HepG2 (cell line): ENCODE data around the gene CEBPA. TPM values are rescaled to one million over a fixed set of nuclear protein-coding genes. Genes with fewer than 3 reads are reported as not detected.

Experiments used
- ATF7-NPFF ChIP-seq: sonication (generic); formaldehyde crosslinking; IDR thresholded peaks from 2 replicates; pipeline ENCODE4 v1.8.1; 2023; ENCODE audit warnings: mild to moderate bottlenecking, low read depth, missing genetic modification reagents, moderate library complexity
- BRD4 ChIP-seq: sonication (generic); formaldehyde crosslinking; IDR thresholded peaks from 2 replicates; pipeline ENCODE4 v1.4.0; 2020; ENCODE audit warnings: missing genetic modification reagents
- MYPOP ChIP-seq: sonication (generic); formaldehyde crosslinking; IDR thresholded peaks from 2 replicates; pipeline ENCODE4 v1.8.1; 2023; ENCODE audit warnings: mild to moderate bottlenecking, moderate library complexity, missing genetic modification reagents
- NR0B2 ChIP-seq: sonication (generic); formaldehyde crosslinking; IDR thresholded peaks from 2 replicates; pipeline ENCODE4 v1.4.0; 2020; ENCODE audit warnings: mild to moderate bottlenecking, missing genetic modification reagents
- PAXIP1 ChIP-seq: sonication (generic); formaldehyde crosslinking; conservative IDR thresholded peaks from 2 replicates; pipeline ENCODE4 v1.4.0; 2020; ENCODE audit warnings: mild to moderate bottlenecking, missing genetic modification reagents, moderate library complexity
- PHF21A ChIP-seq: sonication (generic); formaldehyde crosslinking; IDR thresholded peaks from 2 replicates; pipeline ENCODE4 v1.5.0; 2020; ENCODE audit warnings: mild to moderate bottlenecking, missing genetic modification reagents
- ZBTB10 ChIP-seq: sonication (generic); formaldehyde crosslinking; IDR thresholded peaks from 2 replicates; pipeline ENCODE4 v1.4.0; 2020; ENCODE audit warnings: missing genetic modification reagents, borderline replicate concordance
- ZKSCAN1 ChIP-seq: fragments of 150-350 bp; IDR thresholded peaks from 2 replicates; pipeline ENCODE4 v1.6.1; 2014; ENCODE audit warnings: low read length
- ZNF143 ChIP-seq: sonication (generic); formaldehyde crosslinking; IDR thresholded peaks from 2 replicates; pipeline ENCODE4 v1.4.0; 2020; ENCODE audit warnings: missing genetic modification reagents
- ZNF205 ChIP-seq: IDR thresholded peaks from 2 replicates; pipeline ENCODE4 v1.6.1; 2018; ENCODE audit warnings: missing biosample characterization, missing genetic modification reagents
- ZNF317 ChIP-seq: sonication (generic); formaldehyde crosslinking; IDR thresholded peaks from 2 replicates; pipeline ENCODE4 v1.5.0; 2020; ENCODE audit warnings: mild to moderate bottlenecking, missing genetic modification reagents
- ZNF703 ChIP-seq: sonication (generic); formaldehyde crosslinking; IDR thresholded peaks from 2 replicates; pipeline ENCODE4 v1.5.1; 2020; ENCODE audit warnings: missing genetic modification reagents, mild to moderate bottlenecking, moderate library complexity, borderline replicate concordance
- ZNF788 ChIP-seq: sonication (generic); formaldehyde crosslinking; IDR thresholded peaks from 2 replicates; pipeline ENCODE4 v1.5.0; 2020; ENCODE audit warnings: mild to moderate bottlenecking, missing genetic modification reagents, borderline replicate concordance
- ZNF883 ChIP-seq: sonication (generic); formaldehyde crosslinking; IDR thresholded peaks from 2 replicates; pipeline ENCODE4 v1.5.1; 2020; ENCODE audit warnings: mild to moderate bottlenecking, missing genetic modification reagents; ENCODE audit errors: not compliant biosample characterization
- polyA plus RNA-seq, 8 experiments: library from polyadenylated mRNA; depleted of rRNA in 3 of 8; stranded (reverse) in 7 of 8; unstranded in 1 of 8; fragments of >200 nt; fragmentation: Illumina TruSeq in 4 of 8; extraction: Trizol in 4 of 8; gene quantifications; 2 replicates each; pipeline versions ENCODE4 v1.2.1 to v1.2.3, GENCODE V29; 2011 to 2016; ENCODE audit warnings: low read depth in 4 of 8, missing spikeins in 1 of 8, mixed read lengths in 1 of 8; ENCODE audit not compliant: insufficient read depth in 1 of 8
- total RNA-seq, 5 experiments: library from RNA; depleted of rRNA; stranded (reverse); fragments of >200 nt; fragmentation: Illumina TruSeq; extraction: Trizol; gene quantifications; 2 replicates each; pipeline ENCODE4 v1.2.3, GENCODE V29; 2016; ENCODE audit warnings: low read depth in 1 of 5
- TF ChIP-seq, protein P1 (sequence below): sonication (generic); formaldehyde crosslinking; IDR thresholded peaks from 2 replicates; pipeline ENCODE4 v1.4.0; 2020; ENCODE audit warnings: missing genetic modification reagents
- TF ChIP-seq, protein P2 (sequence below): sonication (generic); formaldehyde crosslinking; IDR thresholded peaks from 2 replicates; pipeline ENCODE4 v1.5.0; 2020; ENCODE audit warnings: missing genetic modification reagents, mild to moderate bottlenecking, borderline replicate concordance

The CEBPA gene
- total and polyA plus RNA-seq, 2 of the 13 experiments (the other 11 are each of a cell fraction or from before 2014, with no cell fraction given): 24.8 to 103 TPM

DNA sequence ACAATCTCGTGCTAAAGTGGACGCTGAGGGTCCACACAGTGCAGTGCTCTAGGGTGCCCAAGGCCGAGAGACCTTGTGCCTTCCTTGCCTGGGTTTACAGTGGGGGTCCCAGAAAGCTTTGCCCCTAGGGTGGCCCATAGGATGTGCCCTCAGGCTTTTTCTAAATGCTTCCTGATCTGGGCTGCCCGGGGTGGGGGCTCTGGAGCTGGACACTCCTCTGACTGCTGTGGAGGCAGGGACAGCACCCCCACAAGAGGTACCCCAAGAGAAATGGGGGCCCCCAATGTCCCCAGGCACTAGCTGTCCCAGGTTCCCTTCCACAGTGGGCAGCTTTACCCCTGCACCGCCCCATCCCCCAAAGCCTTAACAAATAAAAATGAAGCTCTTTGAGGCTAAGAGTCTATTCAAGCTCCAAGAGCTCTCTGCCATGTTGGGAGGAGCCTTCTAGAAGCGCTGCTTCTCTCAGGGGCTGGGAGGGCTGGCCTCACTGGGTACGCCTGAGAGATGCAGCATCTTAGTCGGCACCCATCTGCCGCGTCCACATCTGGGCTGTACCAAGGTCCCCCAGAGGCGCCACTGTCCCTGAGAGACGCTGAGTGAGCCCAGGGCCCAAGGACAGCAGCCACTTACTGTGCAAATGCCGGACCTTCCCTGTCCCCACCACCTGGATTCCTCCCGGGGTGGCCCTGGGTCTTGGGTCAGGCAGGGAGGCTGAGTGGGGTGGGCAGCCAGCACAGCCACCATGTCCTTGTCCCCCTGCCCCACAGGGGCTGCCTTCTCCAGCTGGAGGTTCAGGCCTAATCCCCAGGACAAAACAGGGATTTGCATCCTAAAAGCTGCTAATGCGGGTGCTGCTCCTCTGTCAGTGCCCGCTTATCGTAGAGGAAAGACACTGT, 27.4 kb downstream of the CEBPA start (continued):
- TF ChIP-seq ZNF883 (CRISPR knock-in tag) (no peak), ZNF205 (no peak), ZNF143 (no peak), NR0B2 (CRISPR knock-in tag) (0 out of 2 replicates have a peak, but pooled peaks have one; percentile 29), ZKSCAN1 (no peak), ATF7-NPFF (CRISPR knock-in tag) (peak; percentile 30; the same call in 1 of the 2 replicates), PHF21A (CRISPR knock-in tag) (no peak), ZNF788 (CRISPR knock-in tag) (0 out of 2 replicates have a peak, but pooled peaks have one; percentile 16), ZBTB10 (CRISPR knock-in tag) (no peak), ZNF317 (CRISPR knock-in tag) (0 out of 2 replicates have a peak, but pooled peaks have one; percentile 20), PAXIP1 (CRISPR knock-in tag) (0 out of 2 replicates have a peak, but pooled peaks have one; percentile 3), MYPOP (CRISPR knock-in tag) (no peak), ZNF703 (no peak), BRD4 (CRISPR knock-in tag) (no peak)
- TF ChIP-seq, protein P1, sequence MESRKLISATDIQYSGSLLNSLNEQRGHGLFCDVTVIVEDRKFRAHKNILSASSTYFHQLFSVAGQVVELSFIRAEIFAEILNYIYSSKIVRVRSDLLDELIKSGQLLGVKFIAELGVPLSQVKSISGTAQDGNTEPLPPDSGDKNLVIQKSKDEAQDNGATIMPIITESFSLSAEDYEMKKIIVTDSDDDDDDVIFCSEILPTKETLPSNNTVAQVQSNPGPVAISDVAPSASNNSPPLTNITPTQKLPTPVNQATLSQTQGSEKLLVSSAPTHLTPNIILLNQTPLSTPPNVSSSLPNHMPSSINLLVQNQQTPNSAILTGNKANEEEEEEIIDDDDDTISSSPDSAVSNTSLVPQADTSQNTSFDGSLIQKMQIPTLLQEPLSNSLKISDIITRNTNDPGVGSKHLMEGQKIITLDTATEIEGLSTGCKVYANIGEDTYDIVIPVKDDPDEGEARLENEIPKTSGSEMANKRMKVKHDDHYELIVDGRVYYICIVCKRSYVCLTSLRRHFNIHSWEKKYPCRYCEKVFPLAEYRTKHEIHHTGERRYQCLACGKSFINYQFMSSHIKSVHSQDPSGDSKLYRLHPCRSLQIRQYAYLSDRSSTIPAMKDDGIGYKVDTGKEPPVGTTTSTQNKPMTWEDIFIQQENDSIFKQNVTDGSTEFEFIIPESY (CRISPR knock-in tag): peak; percentile 88
- TF ChIP-seq, protein P2, sequence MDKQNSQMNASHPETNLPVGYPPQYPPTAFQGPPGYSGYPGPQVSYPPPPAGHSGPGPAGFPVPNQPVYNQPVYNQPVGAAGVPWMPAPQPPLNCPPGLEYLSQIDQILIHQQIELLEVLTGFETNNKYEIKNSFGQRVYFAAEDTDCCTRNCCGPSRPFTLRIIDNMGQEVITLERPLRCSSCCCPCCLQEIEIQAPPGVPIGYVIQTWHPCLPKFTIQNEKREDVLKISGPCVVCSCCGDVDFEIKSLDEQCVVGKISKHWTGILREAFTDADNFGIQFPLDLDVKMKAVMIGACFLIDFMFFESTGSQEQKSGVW: no peak
